Cardiac muscle cell (in vitro differentiated cells and primary cell): ENCODE measurements around the gene RIOK1. TPM values are rescaled to one million over a fixed set of nuclear protein-coding genes. Genes with fewer than 3 reads are reported as not detected.

Source experiments
- DNase-seq, 2 donors: peaks; one replicate each; pipeline versions ENCODE4 v3.0.0 to v3.0.0-alpha.2; 2010 to 2017; ENCODE audit warnings: low read depth in 1 of 2, low spot score in 1 of 2
- H3K27ac ChIP-seq: fragments of 200-600 bp; sonication (generic); 2 replicates; pipeline ENCODE4 v1.5.1; 2016
- H3K27me3 ChIP-seq: fragments of 200-600 bp; sonication (generic); 2 replicates; pipeline ENCODE4 v1.6.0; 2016; ENCODE audit warnings: control low read depth
- H3K36me3 ChIP-seq: fragments of 200-600 bp; sonication (generic); 2 replicates; pipeline ENCODE4 v1.5.1; 2016; ENCODE audit warnings: control low read depth
- H3K4me1 ChIP-seq: fragments of 200-600 bp; sonication (generic); 2 replicates; pipeline ENCODE4 v1.8.1; 2017; ENCODE audit warnings: low read depth, mild to moderate bottlenecking, mixed run types
- H3K4me3 ChIP-seq: fragments of 200-600 bp; sonication (generic); 2 replicates; pipeline ENCODE4 v1.5.1; 2016; ENCODE audit warnings: mild to moderate bottlenecking
- H3K9me3 ChIP-seq: fragments of 200-600 bp; sonication (generic); 2 replicates; pipeline ENCODE4 v1.5.1; 2017; ENCODE audit warnings: low read depth, mild to moderate bottlenecking, control low read depth
- CTCF ChIP-seq: IDR thresholded peaks from 2 replicates; pipeline ENCODE4 v1.5.1; 2012; ENCODE audit warnings: low read depth, mild to moderate bottlenecking, low read length
- polyA plus RNA-seq: library from polyadenylated mRNA; unstranded; fragments of >200 nt; fragmentation: Nextera tagmentation; extraction: Ambion mirVana; gene quantifications from 2 replicates; pipeline ENCODE4 v1.2.1, GENCODE V29; 2016
- total RNA-seq: library from RNA; depleted of rRNA; stranded (reverse); fragments of >200 nt; gene quantifications from 2 replicates; pipeline ENCODE4 v1.2.3, GENCODE V29; 2016

Gene RIOK1
- total and polyA plus RNA-seq, 2 experiments from 2014 or later, result 13.4 to 16.8 TPM

- Histone ChIP-seq H3K36me3 (no peaks in the 10 kb centered on the region), H3K4me3 (no peak overlapping the region), H3K9me3 (no peaks in the 10 kb centered on the region), H3K27ac (no peak overlapping the region), H3K4me1 (no peaks in the 10 kb centered on the region), H3K27me3 (no peaks in the 10 kb centered on the region)
- TF ChIP-seq CTCF, result no peak
- DNase-seq, result no peak
Observed at GRCh38 chr6:7445101-7445500, 55.5 kb downstream of the RIOK1 start.

GRCh38 chr6:7445885-7446461, 56.4 kb downstream of the RIOK1 start:
- Histone ChIP-seq H3K4me3 (no peak overlapping the region), H3K27me3 (no peaks in the 10 kb centered on the region), H3K4me1 (no peaks in the 10 kb centered on the region), H3K27ac (no peak overlapping the region), H3K9me3 (no peaks in the 10 kb centered on the region), H3K36me3 (no peaks in the 10 kb centered on the region)
- no peak for DNase-seq
- no peak for TF ChIP-seq CTCF

GRCh38 chr6:7446619-7447325, 57.2 kb downstream of the RIOK1 start:
- Histone ChIP-seq H3K4me1 (no peaks in the 10 kb centered on the region), H3K27me3 (no peaks in the 10 kb centered on the region), H3K9me3 (no peaks in the 10 kb centered on the region), H3K36me3 (no peaks in the 10 kb centered on the region), H3K4me3 (no peak overlapping the region), H3K27ac (no peak overlapping the region)
- no peak for DNase-seq
- no peak for TF ChIP-seq CTCF

GRCh38 chr6:7448232-7448631, 58.6 kb downstream of the RIOK1 start:
- no peaks in the 10 kb centered on the region for H3K4me1 ChIP-seq
- no peak for TF ChIP-seq CTCF
- no peaks in the 10 kb centered on the region for H3K27me3 ChIP-seq
- H3K9me3 ChIP-seq, result no peaks in the 10 kb centered on the region
- no peak overlapping the region for H3K27ac ChIP-seq
- no peaks in the 10 kb centered on the region for H3K36me3 ChIP-seq
- no peak overlapping the region for H3K4me3 ChIP-seq
- no peak for DNase-seq

- no peak for TF ChIP-seq CTCF
- H3K27ac ChIP-seq, result no peak overlapping the region
Observed at GRCh38 chr6:7449018-7449417, 59.4 kb downstream of the RIOK1 start.

More at GRCh38 chr6:7449018-7449417, 59.4 kb downstream of the RIOK1 start:
- no peaks in the 10 kb centered on the region for H3K27me3 ChIP-seq
- H3K4me1 ChIP-seq, result no peaks in the 10 kb centered on the region
- H3K36me3 ChIP-seq, result no peaks in the 10 kb centered on the region
- no peak for DNase-seq
- H3K4me3 ChIP-seq, result no peak overlapping the region
- H3K9me3 ChIP-seq, result no peaks in the 10 kb centered on the region
